DMS53 treated with DMSO at 0.1 percent for 48 hours (cell line): Measurements from ENCODE around the gene CD48.
A peak's percentile ranks its signal among the peaks of the same experiment; 100 is the strongest.
"Not testable (repeated sequence)": the region's sequence is repeated elsewhere in the genome, so short reads cannot be mapped to it uniquely, and the experiment has no call there.

Experiments used
- DNase-seq: peaks from one replicate; lab custom pipeline; 2025; ENCODE audit not compliant: unreplicated experiment; lab: John Stamatoyannopoulos, UW

Gene CD48

GRCh38 chr1:160714034-160714648 is 2.5 kb upstream of the CD48 start:
- not testable (repeated sequence) for DNase-seq

GRCh38 chr1:160713161-160713560 is 1.5 kb upstream of the CD48 start:
- no peak for DNase-seq

- DNase-seq: not testable (repeated sequence)
Measured at GRCh38 chr1:160712525-160713080, 981 bp upstream of the CD48 start.

- no peak for DNase-seq
Measured at GRCh38 chr1:160711276-160711601, 383 bp downstream of the CD48 start.

- DNase-seq: no peak
Measured at GRCh38 chr1:160710517-160711252, 937 bp downstream of the CD48 start.

GRCh38 chr1:160709715-160710114 is 1.9 kb downstream of the CD48 start:
- no peak for DNase-seq

- no peak for DNase-seq
Measured at GRCh38 chr1:160708801-160709200, 2.8 kb downstream of the CD48 start.

GRCh38 chr1:160708118-160708517 is 3.5 kb downstream of the CD48 start:
- DNase-seq: no peak

GRCh38 chr1:160707236-160708064 is 4.2 kb downstream of the CD48 start:
- DNase-seq: no peak

GRCh38 chr1:160706526-160707235 is 4.9 kb downstream of the CD48 start:
- DNase-seq: no peak

GRCh38 chr1:160705742-160706141 is 5.9 kb downstream of the CD48 start:
- no peak for DNase-seq

GRCh38 chr1:160705212-160705621 is 6.4 kb downstream of the CD48 start:
- not testable (repeated sequence) for DNase-seq

- DNase-seq: no peak
Measured at GRCh38 chr1:160704250-160704649, 7.4 kb downstream of the CD48 start.

- DNase-seq: no peak
Measured at GRCh38 chr1:160702100-160702499, 9.5 kb downstream of the CD48 start.

GRCh38 chr1:160692390-160692789 is 19.2 kb downstream of the CD48 start:
- peak; percentile 29 for DNase-seq

GRCh38 chr1:160685266-160685665 is 26.4 kb downstream of the CD48 start:
- no peak for DNase-seq

- DNase-seq: no peak
Measured at GRCh38 chr1:160682983-160683865, 28.4 kb downstream of the CD48 start.

GRCh38 chr1:160681891-160682140 is 29.8 kb downstream of the CD48 start:
- DNase-seq: no peak

GRCh38 chr1:160681066-160681890 is 30.3 kb downstream of the CD48 start:
- peak; percentile 31 for DNase-seq
